ENCODE results near the gene PROSER3. TPM values are rescaled to one million over a fixed set of nuclear protein-coding genes. Genes with fewer than 3 reads are reported as not detected.

Gene PROSER3
- total and polyA plus RNA-seq, 2 of the 4 experiments (the other 2 are of a cell fraction): 5.4 to 21.8 TPM

DNA sequence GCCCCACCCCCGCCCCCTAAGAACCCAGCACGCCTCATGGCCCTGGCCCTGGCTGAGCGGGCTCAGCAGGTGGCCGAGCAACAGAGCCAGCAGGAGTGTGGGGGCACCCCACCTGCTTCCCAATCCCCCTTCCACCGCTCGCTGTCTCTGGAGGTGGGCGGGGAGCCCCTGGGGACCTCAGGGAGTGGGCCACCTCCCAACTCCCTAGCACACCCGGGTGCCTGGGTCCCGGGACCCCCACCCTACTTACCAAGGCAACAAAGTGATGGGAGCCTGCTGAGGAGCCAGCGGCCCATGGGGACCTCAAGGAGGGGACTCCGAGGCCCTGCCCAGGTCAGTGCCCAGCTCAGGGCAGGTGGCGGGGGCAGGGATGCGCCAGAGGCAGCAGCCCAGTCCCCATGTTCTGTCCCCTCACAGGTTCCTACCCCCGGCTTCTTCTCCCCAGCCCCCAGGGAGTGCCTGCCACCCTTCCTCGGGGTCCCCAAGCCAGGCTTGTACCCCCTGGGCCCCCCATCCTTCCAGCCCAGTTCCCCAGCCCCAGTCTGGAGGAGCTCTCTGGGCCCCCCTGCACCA, 29.3 kb downstream of the PROSER3 start:
- no TSS peak for BruUV-seq (replicated peaks)
- Histone ChIP-seq H3K9me3 (ENCODE audit: control insufficient read depth, insufficient read depth, low read length) (no peaks in the 10 kb centered on the region), H2AFZ (replicated peaks; ENCODE audit: low read length, poor library complexity) (no peak overlapping the region), H3K27ac (ENCODE audit: insufficient read depth, low read length) (no peak overlapping the region), H3K36me3 (ENCODE audit: control insufficient read depth, insufficient read depth, low read length) (peaks cover 5% of the 10 kb centered on the region; the same call in 1 of the 2 replicates), H3K27me3 (ENCODE audit: control insufficient read depth, insufficient read depth, low read length) (no peaks in the 10 kb centered on the region), H2BK5ac (ENCODE audit: low read depth, low read length, poor library complexity, severe bottlenecking) (no peak overlapping the region), H3K4me3 (ENCODE audit: insufficient read depth, low read depth, low read length) (no peak overlapping the region), H3K4ac (ENCODE audit: low read depth, low read length) (no peak overlapping the region), H2BK120ac (ENCODE audit: low read depth, low read length) (no peak overlapping the region), H2BK20ac (ENCODE audit: low read depth, low read length) (no peak overlapping the region), H3K18ac (ENCODE audit: low read depth, low read length) (no peak overlapping the region), H3K14ac (replicated peaks; ENCODE audit: low read depth, low read length) (no peak overlapping the region), H2BK15ac (ENCODE audit: low read depth, low read length) (no peak overlapping the region), H3K79me1 (ENCODE audit: low read depth in 1 of 2, low read length in 2 of 2) (no peaks in the 10 kb centered on the region), H2AK5ac (ENCODE audit: low read depth, low read length) (no peak overlapping the region), H3K4me1 (ENCODE audit: control insufficient read depth, insufficient read depth, low read length) (no peaks in the 10 kb centered on the region), H3K9ac (ENCODE audit: low read depth, low read length) (no peak overlapping the region), H4K91ac (ENCODE audit: insufficient read depth, low read depth, low read length) (no peak overlapping the region), H2AK9ac (replicated peaks; ENCODE audit: low read depth, low read length, poor library complexity) (no peak overlapping the region), H3K23ac (ENCODE audit: low read depth, low read length) (no peak overlapping the region), H3K56ac (ENCODE audit: extremely low read depth, insufficient read depth, low read length) (no peak overlapping the region), H3K4me2 (ENCODE audit: low read depth, low read length) (no peak overlapping the region), H4K8ac (ENCODE audit: low read depth in 2 of 2, low read length in 2 of 2) (no peak overlapping the region), H4K20me1 (ENCODE audit: insufficient read depth, low read length) (no peaks in the 10 kb centered on the region), H3K9me1 (ENCODE audit: insufficient read depth, low read length) (no peaks in the 10 kb centered on the region), H4K5ac (ENCODE audit: low read depth, low read length) (no peak overlapping the region)
- 89% methylated on average over 7 of the region's 15 CpGs; no CpG with 5 or more reads in 1 of the 2 experiments for WGBS, 2 experiments (ENCODE audit: extremely low coverage in 2 of 2, insufficient read length in 1 of 2)
- intact Hi-C loops (cut with micrococcal nuclease): no loop called here
- dilution Hi-C loops (cut with HindIII; ENCODE audit: low sequenced_read_pairs, unreplicated experiment): no loop called here
- TF ChIP-seq, protein P1, sequence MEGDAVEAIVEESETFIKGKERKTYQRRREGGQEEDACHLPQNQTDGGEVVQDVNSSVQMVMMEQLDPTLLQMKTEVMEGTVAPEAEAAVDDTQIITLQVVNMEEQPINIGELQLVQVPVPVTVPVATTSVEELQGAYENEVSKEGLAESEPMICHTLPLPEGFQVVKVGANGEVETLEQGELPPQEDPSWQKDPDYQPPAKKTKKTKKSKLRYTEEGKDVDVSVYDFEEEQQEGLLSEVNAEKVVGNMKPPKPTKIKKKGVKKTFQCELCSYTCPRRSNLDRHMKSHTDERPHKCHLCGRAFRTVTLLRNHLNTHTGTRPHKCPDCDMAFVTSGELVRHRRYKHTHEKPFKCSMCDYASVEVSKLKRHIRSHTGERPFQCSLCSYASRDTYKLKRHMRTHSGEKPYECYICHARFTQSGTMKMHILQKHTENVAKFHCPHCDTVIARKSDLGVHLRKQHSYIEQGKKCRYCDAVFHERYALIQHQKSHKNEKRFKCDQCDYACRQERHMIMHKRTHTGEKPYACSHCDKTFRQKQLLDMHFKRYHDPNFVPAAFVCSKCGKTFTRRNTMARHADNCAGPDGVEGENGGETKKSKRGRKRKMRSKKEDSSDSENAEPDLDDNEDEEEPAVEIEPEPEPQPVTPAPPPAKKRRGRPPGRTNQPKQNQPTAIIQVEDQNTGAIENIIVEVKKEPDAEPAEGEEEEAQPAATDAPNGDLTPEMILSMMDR (conservative IDR thresholded peaks at IDR 0.05; ENCODE audit: low read depth, low read length): no peak
- TF ChIP-seq NFE2L2 (IDR thresholded peaks at IDR 0.05; ENCODE audit: low read depth, low read length): no peak
- DNase-seq: no peak
- no peak for ATAC-seq (ENCODE audit: low read depth)
- in situ Hi-C loops (cut with MboI; ENCODE audit: low sequenced_read_pairs): no loop called here
- CTCF ChIA-PET: no interaction called here
- POLR2A ChIA-PET (ENCODE audit: unreplicated experiment): no interaction called here

Data from IMR-90 (cell line).